Stimulated activated CD4-positive, alpha-beta T cell treated with anti-CD3 and anti-CD28 coated beads, Interleukin-4, amount 100 ng/mL, for 24 hours (primary cell): Measurements from ENCODE around the gene STXBP1.

Experiments
- DNase-seq: peaks from one replicate; pipeline ENCODE4 v3.0.0-alpha.2; 2020

The STXBP1 gene

DNA sequence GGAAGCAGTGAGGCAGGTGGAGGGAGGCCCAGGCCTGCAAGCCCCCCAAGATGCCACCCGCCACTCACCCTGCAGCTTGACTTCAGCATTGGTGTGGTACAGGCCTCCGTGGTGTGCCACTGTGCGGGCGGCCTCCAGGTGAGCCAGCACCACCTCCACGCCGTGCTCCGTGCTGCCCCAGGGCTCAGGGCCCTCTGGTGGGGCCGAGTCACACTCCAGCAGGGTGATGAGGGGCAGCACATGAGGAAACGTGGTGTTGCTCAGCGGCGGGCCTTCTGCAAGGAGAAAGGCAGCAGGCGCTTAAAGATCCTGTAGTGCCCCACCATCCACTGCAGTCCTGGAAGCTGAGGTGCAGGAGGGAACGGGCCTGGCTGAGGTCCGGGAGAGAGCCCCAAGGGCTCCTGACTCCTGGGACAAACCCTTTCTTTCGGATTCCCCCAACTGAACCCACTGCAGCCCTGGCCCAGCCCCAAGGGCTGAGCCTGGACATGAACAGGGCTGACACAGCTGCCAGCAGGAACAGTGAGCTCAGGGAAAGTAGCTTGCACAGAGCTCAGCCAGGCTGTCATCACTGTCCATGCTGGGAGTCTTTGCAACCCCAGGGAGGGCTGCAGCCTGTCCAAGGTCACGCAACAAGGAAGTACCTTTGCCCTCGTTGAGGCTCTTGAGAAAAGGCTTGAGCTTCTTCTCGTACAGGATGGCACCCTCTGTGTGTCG is 127.7 kb downstream of the STXBP1 start:
- DNase-seq: no peak

DNA sequence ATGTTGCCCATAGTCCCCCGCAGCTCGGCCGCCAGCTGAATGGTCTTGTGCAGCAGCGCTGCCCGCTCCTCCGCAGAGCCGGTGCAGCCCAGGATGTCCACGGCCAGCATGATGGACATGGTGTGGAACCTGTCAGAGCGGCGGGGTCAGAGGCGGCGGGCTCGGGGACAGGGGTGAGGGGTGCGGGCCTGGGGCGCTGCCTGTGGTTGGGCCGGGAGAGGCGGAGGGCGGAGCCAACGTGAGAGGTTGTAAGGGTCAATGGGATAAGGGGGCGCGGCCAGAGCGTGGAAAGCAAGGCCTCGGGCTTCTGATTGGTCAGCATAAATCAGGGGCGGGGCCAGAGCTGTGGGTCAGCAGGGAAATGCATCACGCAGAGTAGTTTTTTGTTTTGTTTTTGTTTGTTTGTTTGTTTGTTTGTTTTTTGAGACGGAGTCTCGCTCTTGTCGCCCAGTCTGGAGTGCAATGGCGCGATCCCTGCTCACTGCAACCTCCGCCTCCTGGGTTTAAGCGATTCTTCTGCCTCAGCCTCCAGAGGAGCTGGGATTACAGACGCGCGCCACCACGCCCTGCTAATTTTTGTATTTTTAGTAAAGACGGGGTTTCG is 129.9 kb downstream of the STXBP1 start:
- no peak for DNase-seq
